22Rv1 (cell line): ENCODE data around the gene CLDND2.

Experiments used
- H3K27ac ChIP-seq: fragments of 450-650 bp; 2 replicates; pipeline ENCODE4 v1.5.1; 2017
- ZFX ChIP-seq: fragments of 450-650 bp; IDR thresholded peaks from 2 replicates; pipeline ENCODE4 v1.6.1; 2017; ENCODE audit warnings: antibody characterized with exemption, borderline replicate concordance
- TF ChIP-seq, protein P1 (sequence below): fragments of 450-650 bp; IDR thresholded peaks from 2 replicates; pipeline ENCODE4 v1.5.1; 2017; ENCODE audit warnings: mild to moderate bottlenecking

CLDND2 gene

DNA sequence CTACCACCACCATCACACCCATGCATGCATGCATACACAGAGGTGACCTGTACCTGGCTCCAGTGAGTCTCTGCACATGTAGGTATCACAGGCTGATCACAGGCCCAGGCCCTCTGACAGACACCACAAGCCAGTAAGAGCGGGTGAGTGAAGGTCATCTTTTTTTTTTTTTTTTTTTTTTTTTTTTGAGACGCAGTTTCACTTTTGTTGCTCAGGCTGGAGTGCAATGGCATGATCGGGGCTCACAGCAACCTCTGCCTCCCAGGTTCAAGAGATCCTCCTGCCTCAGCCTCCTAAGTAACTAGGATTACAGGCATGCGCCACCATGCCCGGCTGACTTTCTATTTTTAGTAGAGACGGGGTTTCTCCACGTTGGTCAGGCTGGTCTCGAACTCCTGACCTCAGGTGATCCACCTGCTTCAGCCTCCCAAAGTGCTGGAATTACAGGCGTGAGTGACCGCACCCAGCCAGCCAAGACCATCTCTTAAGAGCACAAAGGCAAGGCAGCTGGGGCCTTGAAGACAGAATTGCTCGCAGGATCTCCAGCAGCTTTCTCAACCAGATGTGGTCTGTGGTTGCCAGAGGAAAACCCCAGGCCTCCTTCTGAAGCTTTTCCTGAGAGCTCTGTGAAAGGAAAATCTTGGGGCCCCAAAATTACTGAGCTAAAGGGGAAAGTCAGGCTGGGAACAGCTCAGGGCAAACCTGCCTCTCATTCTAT lies 6.9 kb upstream of the CLDND2 start:
- no peak overlapping the region for H3K27ac ChIP-seq
- TF ChIP-seq ZFX: no peak
- TF ChIP-seq, protein P1, sequence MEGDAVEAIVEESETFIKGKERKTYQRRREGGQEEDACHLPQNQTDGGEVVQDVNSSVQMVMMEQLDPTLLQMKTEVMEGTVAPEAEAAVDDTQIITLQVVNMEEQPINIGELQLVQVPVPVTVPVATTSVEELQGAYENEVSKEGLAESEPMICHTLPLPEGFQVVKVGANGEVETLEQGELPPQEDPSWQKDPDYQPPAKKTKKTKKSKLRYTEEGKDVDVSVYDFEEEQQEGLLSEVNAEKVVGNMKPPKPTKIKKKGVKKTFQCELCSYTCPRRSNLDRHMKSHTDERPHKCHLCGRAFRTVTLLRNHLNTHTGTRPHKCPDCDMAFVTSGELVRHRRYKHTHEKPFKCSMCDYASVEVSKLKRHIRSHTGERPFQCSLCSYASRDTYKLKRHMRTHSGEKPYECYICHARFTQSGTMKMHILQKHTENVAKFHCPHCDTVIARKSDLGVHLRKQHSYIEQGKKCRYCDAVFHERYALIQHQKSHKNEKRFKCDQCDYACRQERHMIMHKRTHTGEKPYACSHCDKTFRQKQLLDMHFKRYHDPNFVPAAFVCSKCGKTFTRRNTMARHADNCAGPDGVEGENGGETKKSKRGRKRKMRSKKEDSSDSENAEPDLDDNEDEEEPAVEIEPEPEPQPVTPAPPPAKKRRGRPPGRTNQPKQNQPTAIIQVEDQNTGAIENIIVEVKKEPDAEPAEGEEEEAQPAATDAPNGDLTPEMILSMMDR: no peak

- TF ChIP-seq, protein P1: no peak
- TF ChIP-seq ZFX: no peak
- no peak within 1 kb of the TSS for H3K27ac ChIP-seq
Measured at GRCh38 chr19:51372649-51373504, 4.1 kb upstream of the CLDND2 start, which contains the start of gene NKG7. TSS of gene NKG7 (minus strand) at chr19:51372654. CDS start at chr19:51372535, 119 bp downstream.

DNA sequence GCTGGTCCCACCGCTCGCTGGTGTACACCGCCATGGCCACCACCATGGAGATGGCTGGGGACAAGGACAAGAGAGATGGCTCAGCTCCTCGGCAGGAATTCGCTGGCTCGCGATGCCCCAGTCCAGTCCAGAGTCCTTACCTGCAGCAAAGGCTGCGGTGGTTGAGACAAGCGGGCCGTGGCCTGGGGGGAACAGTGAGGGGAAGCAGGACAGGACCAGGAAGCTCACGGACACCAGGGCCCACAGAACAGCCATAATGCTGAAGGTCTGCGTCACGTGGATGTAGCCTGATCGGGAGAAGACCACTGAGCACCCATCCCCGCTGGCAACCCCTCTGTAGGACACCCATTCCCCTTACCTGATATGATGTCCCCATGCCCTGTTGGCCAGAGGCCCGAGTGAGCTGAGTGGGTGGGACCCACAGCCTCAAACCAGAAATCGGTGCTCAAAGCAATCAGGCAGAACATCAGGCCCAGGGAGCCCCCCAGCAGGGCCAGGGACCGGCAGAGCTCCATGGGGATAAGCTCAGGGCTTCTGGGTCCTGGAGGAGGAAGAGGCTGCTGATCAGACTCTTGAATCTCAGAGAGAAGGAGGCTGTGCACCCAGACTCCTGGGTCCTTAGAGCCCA lies 3.3 kb upstream of the CLDND2 start:
- H3K27ac ChIP-seq: no peak overlapping the region
- TF ChIP-seq, protein P1: no peak
- no peak for TF ChIP-seq ZFX

- H3K27ac ChIP-seq: no peak overlapping the region
- TF ChIP-seq, protein P1: no peak
- TF ChIP-seq ZFX: no peak
Measured at GRCh38 chr19:51371186-51371690, 2.4 kb upstream of the CLDND2 start.

DNA sequence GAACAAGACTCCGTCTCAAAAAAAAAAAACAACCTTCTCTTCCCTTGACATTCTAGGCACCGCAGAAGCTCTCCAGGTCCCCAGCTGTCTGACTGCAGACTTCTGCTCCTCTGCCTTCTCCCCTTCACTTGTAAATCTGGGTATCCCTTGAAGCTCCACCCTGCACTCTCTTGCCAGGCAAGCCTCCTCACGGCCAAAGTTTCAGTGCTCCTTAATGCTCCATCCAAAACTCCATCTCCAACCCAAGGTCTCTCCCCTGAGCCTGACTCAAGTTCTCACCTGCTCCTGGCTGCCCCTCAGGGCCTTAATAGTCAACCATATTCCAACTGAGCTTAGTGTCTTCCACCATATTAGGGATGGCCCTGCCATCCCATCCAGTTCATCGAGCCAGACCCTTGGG lies 1.4 kb upstream of the CLDND2 start:
- TF ChIP-seq ZFX: no peak
- TF ChIP-seq, protein P1: no peak
- H3K27ac ChIP-seq: no peak overlapping the region

DNA sequence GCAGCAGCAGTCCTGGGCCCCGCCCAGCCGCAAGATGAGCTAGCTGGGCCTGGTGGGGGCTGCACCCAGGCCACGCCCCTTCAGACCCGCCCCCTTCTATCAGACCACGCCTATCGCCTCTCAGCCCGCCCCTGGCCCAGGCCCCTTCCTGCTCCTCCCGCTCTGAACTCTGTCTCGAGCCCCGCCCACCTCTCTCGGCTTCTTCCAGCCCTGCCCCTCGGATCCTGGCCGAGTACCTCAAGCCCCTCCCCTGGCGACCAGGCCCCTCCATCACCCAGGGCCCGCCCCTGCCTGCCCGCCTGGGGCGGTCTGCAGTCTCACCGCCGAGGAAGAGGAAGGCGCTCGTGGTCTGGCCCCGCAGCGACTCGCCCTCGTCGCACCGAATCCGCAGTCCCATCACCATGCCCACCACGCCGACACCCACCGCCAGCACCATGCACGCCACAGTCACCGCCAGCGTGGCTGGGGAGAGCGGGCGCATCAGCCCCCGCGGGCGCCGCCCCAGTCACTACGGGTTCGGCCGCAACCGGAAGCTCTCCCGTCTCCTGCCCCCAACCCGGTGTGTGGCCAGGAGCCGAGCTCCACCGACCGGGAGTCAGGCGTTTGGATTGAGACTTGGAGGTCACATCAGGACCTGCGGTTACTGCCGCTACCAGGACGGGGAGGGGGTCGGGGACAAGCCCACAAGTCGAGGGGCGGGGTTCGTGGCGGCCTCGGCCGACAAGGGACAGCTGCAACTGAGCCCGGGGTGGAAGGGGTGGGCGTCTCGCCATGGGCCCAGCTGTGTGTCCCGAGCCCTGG lies 1.0 kb downstream of the CLDND2 start:
- H3K27ac ChIP-seq: peak overlapping the region; percentile 99
- no peak for TF ChIP-seq ZFX
- TF ChIP-seq, protein P1: peak; percentile 5; the same call in 1 of the 2 replicates
